A375 (cell line): Measurements from ENCODE around the gene ZMYND19. TPM values are rescaled to one million over a fixed set of nuclear protein-coding genes. Genes with fewer than 3 reads are reported as not detected.

Experiments used
- small RNA-seq: library from RNA; depleted of rRNA; stranded (forward); fragments of <200 nt; gene quantifications from one replicate; pipeline ENCODE3, GENCODE V24; 2014
- total RNA-seq: library from RNA; depleted of rRNA; stranded (reverse); fragments of >200 nt; shearing (Covaris generic); gene quantifications from 2 replicates; pipeline ENCODE4 v1.2.3, GENCODE V29; 2014; rRNA removed

The ZMYND19 gene
- 49.6 and 53.9 TPM in 2 replicates for total RNA-seq

DNA sequence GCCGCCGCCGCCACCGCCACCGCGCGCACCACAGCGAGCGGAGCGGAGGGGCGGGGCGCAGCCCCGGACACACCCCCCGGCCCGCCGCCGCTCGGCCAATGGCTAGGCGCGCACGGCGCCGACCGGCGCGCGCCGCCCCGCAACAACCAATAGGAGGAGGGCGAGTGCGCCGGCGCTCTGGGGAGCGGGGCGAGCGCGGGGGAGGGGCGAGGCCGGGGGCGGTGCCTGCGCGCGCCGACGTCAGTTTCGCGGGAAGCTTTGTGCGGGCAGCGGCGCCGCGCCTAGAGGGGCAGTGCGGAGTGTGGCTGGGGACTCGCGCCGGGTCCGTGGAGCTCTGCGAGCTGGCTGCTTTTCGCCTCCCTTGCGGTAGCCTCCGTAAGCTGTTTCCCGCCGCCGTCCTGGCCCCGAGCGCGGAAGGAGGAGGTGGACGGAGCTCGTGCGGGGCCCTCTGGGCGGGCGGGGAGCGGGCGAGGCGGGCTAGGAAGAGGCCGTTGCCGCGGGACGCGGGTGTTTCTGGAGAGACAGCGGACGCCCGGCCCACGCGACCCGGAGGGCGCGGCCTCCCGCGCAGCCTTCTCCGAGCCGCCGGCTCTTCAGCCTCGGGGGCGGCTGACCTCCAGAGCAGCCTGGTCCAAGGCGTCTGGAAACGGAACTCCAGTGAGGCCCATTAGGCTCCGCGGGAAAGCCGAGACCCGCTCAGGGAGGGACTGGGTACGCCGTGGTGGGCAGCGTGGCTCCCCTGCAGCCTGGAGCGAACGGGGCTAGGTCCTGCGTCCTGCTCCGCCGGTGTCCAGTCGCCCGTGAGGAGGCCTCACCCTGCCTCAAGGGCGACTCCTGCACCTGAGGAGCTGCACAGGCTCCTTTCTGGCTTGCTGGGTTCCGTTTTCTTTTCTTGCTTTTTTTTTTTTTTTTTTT, at the start of gene ZMYND19:
Gene ZMYND19 (minus strand): TSS at position 44 of the 915 bp plus-strand sequence. CDS start 249 bp downstream, outside the sequence.

DNA sequence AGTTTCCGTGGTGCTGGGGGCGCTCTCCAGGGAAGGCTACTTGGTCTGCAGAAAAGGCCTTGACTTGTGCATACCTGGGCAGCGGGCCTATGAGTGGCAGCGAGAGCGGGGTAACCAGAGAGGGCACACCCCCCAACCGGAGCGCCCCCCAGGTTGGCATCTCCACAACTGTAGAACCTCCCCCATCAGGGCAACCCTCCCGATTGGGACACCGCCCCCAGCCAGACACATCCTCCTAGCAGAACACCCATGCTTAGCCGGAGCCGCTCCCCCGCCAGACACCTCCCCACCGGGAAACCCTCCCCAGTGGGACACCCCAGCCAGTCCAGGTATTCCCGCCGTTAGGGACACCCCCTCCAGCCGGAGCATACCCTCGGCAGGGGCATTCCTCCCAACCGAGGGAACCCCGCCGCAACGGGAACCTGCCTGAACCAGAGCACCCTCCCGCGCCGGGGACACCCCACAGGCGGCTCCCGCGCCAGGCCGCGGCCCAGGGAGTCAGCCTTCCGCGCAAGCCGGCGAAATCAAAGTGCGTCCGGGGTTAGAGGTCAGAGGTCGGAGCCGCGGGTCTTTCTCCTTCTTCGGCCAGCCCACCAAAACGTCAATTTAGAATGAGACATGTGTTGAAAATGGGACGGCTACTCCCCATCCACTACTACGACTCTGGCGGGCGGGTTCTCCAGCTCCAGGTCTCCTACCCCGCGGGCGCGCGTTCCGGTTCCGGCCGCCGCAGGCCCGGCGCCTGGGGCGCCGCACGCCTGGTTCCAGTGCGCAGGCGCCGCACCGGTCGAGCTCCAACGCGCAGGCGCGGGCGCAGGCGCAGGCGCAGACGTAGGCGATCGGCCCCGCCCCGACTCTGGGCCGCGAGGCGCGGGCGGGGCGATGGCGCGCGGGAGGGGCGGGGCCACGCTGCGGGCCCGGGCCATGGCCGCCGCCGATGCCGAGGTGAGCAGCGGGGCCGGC, 28.1 kb upstream of the ZMYND19 start, which contains the start of gene EHMT1:
Gene EHMT1 (plus strand): TSS at position 901 of the 963 bp plus-strand sequence. CDS start 24 bp downstream, at position 925.

DNA sequence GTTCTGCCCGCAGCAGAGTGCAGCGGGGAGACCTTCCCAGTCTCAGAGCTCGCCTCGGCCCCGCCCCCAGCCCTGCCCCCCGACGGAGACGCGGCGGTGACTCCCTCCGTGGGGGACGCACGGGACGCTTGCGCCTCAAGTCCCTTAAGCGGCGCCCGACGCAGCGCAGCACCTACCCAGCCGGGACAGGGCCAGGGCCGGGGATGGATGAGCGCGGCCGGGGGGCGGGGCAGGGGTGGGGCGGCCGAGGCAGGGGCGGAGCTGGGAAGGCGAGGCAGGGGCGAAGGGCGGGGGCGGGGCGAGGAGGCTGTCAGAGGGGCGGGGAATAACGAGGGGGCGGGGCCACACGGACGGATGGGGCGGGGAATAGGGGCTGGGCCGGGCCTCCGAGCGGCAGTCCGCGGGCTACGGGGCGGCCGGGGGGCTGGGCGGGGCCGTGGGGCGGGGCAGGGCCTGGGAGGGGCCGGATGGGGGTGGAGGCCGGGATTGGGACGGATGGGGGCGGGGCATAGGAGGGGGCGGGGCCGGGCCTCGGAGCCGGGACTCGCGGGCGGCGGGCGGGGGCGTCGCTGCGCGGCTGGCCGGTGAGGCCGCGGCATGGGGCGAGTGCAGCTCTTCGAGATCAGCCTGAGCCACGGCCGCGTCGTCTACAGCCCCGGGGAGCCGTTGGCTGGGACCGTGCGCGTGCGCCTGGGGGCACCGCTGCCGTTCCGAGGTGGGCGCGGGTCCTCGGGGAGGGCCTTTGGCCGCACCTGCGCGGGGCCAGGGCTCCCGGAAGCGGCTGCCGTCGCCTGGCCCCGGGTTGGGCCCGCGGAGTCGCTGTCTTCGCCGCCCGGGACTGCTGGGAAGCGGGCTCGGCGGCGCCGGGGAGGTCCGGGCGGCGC, 15.1 kb upstream of the ZMYND19 start, which contains the start of gene ARRDC1:
Gene ARRDC1 (plus strand): TSS at position 566 of the 884 bp plus-strand sequence. CDS start 32 bp downstream, at position 598.

DNA sequence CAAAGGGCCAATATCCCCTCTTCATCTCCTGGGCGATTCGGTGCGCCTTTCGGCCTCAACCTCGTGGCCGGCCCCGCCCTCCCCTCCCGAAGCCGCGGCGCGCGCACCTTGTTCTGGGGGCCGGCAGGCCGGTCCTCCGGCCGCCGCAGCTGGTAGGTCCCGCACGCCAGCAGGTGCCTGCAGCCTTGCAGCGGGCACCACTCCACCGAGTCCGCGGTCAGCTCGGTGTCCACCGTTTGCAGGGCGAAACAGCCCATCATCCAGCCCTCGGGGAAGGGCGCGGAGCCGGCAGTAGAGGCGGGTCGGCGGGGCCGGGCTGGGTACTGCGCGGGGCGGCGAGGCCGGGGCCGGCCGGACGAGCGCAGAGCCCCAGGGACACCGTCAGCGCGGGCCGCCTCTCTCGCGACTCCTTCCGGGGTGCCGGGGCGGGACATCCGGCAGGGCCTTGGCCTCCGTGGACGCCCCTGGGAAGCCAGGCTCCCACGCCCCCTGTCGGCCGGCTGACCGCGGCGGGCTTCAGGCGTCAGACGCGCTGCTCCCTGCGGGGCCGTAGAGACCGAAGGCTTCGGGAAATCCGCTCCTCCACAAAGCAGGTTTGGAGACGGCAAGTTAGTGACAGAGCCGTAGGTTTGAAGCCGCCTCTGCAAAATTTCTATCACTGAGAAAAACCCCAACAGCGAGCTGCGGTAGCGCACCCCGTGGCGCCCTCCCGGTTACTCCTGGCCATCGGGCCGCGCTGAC, 11.6 kb downstream of the ZMYND19 start, which contains the start of gene DPH7:
Gene DPH7 (minus strand): TSS at position 408 of the 741 bp plus-strand sequence. CDS start 148 bp downstream, at position 260.

DNA sequence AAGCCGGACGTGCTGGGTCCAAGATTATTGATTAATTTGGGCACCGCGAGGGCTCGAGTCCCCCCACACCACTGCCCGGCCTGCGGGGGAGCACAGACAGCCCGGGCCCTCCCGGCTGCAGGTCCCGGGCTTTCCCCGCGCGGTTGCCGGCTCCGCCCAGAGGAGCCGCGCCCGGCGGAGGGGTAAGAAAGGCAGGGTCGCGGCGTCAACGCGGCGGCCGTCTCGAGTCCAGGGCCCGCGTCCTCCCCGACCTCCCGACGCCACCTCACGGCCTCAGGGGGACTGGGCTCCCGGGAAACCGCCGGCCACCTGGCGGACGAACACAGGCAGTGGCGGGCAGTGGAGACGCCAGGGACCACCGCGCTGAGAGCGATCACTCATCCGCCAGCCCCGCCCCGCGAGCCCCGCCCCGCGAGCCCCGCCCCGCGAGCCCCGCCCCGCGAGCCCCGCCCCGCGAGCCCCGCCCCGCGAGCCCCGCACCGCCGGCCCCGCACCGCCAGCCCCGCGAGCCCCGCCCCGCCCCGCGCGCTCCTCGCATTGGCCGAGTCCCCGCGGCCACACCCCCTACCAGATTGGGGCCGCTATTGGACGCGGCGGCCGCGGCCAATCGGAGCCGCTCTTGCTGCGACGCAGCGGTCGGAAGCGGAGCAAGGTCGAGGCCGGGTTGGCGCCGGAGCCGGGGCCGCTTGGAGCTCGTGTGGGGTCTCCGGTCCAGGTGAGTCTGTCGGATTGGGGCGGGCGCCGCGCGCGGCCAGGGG, 38.9 kb downstream of the ZMYND19 start, which contains the start of gene MRPL41:
Gene MRPL41 (plus strand): TSS at position 616 of the 758 bp plus-strand sequence. CDS start 203 bp downstream, outside the sequence.

DNA sequence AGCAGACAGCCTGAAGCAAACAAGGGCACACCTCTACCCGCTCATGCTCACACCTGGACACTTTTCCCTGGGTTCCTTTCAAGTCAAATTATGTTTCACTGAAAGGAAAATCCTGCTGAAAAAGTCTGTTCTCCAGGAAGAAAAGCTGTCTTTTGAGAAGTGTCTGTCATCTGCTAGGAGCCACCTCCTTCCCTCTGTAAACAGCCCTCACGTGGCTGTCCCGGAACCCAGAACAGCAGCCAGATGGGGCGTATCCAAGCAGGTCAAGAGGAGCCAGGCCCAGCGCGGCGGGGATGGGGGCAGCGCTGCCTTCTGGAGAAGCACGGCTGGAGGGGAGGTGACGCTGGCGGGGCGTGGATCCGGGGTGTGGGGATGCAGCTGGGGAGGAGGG, 40.1 kb downstream of the ZMYND19 start, which contains the start of gene PNPLA7:
Gene PNPLA7 (minus strand): TSS at position 172 of the 391 bp plus-strand sequence. CDS start 205 bp downstream, outside the sequence.

Small RNA genes within 50 kb of the gene (small RNA-seq; reads per million reads assigned to genes)
- gene RF00017, result not detected

Other genes starting within 250 kb of the ZMYND19 start
- gene EXD3, start 167.3 kb downstream of the ZMYND19 start, total RNA-seq, result 3.9 and 4.8 TPM in 2 replicates
- 0.56 and 1.2 TPM in 2 replicates for gene NOXA1, start 167.1 kb downstream of the ZMYND19 start, total RNA-seq
- gene ENTPD8, start 149.2 kb downstream of the ZMYND19 start, total RNA-seq, result 0.21 TPM in 1 of 2 replicates, not detected in the other
- 34.7 and 38.6 TPM in 2 replicates for gene NSMF, start 131.2 kb downstream of the ZMYND19 start, total RNA-seq
- 1.3 and 1.8 TPM in 2 replicates for gene PNPLA7, start 40.1 kb downstream of the ZMYND19 start, total RNA-seq
- 132 and 161 TPM in 2 replicates for gene MRPL41, start 38.6 kb downstream of the ZMYND19 start, total RNA-seq
- gene DPH7, start 11.6 kb downstream of the ZMYND19 start, total RNA-seq, result 41.4 and 46.1 TPM in 2 replicates
- gene ARRDC1, start 15.2 kb upstream of the ZMYND19 start, total RNA-seq, result 38.8 and 45.0 TPM in 2 replicates
- 58.4 and 61.8 TPM in 2 replicates for gene EHMT1, start 28.5 kb upstream of the ZMYND19 start, total RNA-seq